Measurements from ENCODE around the gene RASGEF1C. TPM values are rescaled to one million over a fixed set of nuclear protein-coding genes. Genes with fewer than 3 reads are reported as not detected.
"Not testable (repeated sequence)": the region's sequence is repeated elsewhere in the genome, so short reads cannot be mapped to it uniquely, and the experiment has no call there.

The RASGEF1C gene
- total RNA-seq, 1 experiment from 2014 or later = not detected

GRCh38 chr5:180090098-180090768 is 118.8 kb downstream of the RASGEF1C start:
- peak; percentile 94 for TF ChIP-seq CTCF (IDR thresholded peaks at IDR 0.05; ENCODE audit: unreplicated experiment)
- CTCF ChIA-PET = interaction anchor here (0.7 kb wide), 4 partner anchors 12 to 112 kb away, joined by 3 to 4 read pairs (median 3); no protein-coding TSS in a partner anchor
- Mint-ChIP-seq H3K36me3 (ENCODE audit: insufficient read depth, unreplicated experiment) (peaks cover 13% of the 10 kb centered on the region), H3K4me3 (ENCODE audit: low read depth, unreplicated experiment) (peak overlapping the region; percentile 72), H3K27me3 (ENCODE audit: unreplicated experiment) (peaks cover 25% of the 10 kb centered on the region), H3K27ac (ENCODE audit: unreplicated experiment) (peak overlapping the region; percentile 51), H3K9me3 (ENCODE audit: low read depth, unreplicated experiment) (no peaks in the 10 kb centered on the region), H3K4me1 (ENCODE audit: low read depth, unreplicated experiment) (peaks cover 17% of the 10 kb centered on the region)
- DNase-seq = peak; percentile 88
- intact Hi-C loops (cut with micrococcal nuclease; ENCODE audit: unreplicated experiment) = no loop called here
- BruUV-seq (replicated peaks) = no TSS peak

- BruUV-seq (replicated peaks) = not testable (repeated sequence)
- peaks cover 22% of the 10 kb centered on the region for H3K4me1 Mint-ChIP-seq (ENCODE audit: low read depth, unreplicated experiment)
Observed at GRCh38 chr5:180089628-180090027, 119.4 kb downstream of the RASGEF1C start.

DNA sequence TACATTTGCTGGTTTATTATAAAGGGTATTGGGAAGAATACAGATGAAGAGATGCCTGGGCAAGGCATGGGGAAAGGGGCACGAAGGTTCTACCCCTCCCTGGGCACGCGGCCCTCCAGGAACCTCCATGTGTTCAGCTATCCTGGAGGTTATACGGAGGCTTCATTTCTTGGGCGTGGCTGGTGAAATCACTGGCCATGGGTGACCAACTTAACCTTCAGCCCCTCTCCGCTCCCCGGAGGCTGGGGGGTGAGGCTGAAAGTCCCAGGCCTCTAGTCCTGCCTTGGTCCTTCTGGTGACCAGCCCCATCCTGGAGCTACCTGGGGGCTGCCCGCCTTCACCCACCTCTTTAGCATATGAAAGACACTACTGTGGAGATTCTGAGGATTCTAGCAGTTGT is 120.5 kb downstream of the RASGEF1C start:
- Mint-ChIP-seq H3K9me3 (ENCODE audit: low read depth, unreplicated experiment) (no peaks in the 10 kb centered on the region), H3K27me3 (ENCODE audit: unreplicated experiment) (peaks cover 19% of the 10 kb centered on the region), H3K4me1 (ENCODE audit: low read depth, unreplicated experiment) (peaks cover 26% of the 10 kb centered on the region), H3K4me3 (ENCODE audit: low read depth, unreplicated experiment) (no peak overlapping the region), H3K27ac (ENCODE audit: unreplicated experiment) (no peak overlapping the region), H3K36me3 (ENCODE audit: insufficient read depth, unreplicated experiment) (peaks cover 13% of the 10 kb centered on the region)
- intact Hi-C loops (cut with micrococcal nuclease; ENCODE audit: unreplicated experiment) = loop anchor here (10.0 kb wide), 1 partner anchor 174 kb away; no protein-coding TSS in a partner anchor
- no peak for DNase-seq
- TF ChIP-seq CTCF (IDR thresholded peaks at IDR 0.05; ENCODE audit: unreplicated experiment) = no peak
- CTCF ChIA-PET = no interaction called here
- BruUV-seq (replicated peaks) = no TSS peak

More at GRCh38 chr5:180089628-180090027, 119.4 kb downstream of the RASGEF1C start:
- CTCF ChIA-PET = interaction anchor here (0.7 kb wide), 4 partner anchors 11 to 269 kb away, joined by 3 to 4 read pairs (median 4); no protein-coding TSS in a partner anchor
- peaks cover 13% of the 10 kb centered on the region for H3K36me3 Mint-ChIP-seq (ENCODE audit: insufficient read depth, unreplicated experiment)
- not testable (repeated sequence) for H3K27ac Mint-ChIP-seq (ENCODE audit: unreplicated experiment); H3K9me3 Mint-ChIP-seq (ENCODE audit: low read depth, unreplicated experiment); DNase-seq
- peak overlapping the region; percentile 72 for H3K4me3 Mint-ChIP-seq (ENCODE audit: low read depth, unreplicated experiment)
- intact Hi-C loops (cut with micrococcal nuclease; ENCODE audit: unreplicated experiment) = loop anchor here (10.0 kb wide), 1 partner anchor 175 kb away; no protein-coding TSS in a partner anchor
- H3K27me3 Mint-ChIP-seq (ENCODE audit: unreplicated experiment) = peaks cover 19% of the 10 kb centered on the region

DNA sequence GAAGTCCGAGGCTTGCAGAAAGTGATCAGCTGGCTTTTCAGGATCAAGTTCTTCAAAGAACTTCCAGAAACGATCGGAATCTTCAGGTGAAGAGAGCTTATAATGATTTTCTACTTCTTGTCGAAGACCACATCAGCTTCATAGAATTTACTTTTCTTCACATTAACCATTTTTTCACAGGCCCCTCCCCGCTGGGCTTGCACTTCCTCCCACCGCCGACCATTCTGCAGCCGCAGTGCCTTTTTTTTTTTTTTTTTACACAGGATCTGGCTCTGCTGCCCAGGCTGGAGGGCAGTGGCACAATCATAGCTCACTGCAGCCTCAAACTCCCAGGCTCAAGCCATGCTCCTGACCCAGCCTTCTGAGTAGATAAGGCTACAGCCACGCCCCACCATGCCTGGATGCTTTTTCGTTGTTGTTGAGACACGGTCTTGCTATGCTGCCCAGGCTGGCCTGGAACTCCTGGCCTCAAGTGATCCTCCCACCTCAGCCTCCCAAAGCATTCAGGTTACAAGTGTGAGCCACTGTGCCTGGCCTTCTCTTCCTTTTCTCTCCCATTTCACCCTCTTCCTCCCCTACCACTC is 122.1 kb downstream of the RASGEF1C start:
- Mint-ChIP-seq H3K27ac (ENCODE audit: unreplicated experiment) (no peak overlapping the region), H3K4me1 (ENCODE audit: low read depth, unreplicated experiment) (peaks cover 26% of the 10 kb centered on the region), H3K9me3 (ENCODE audit: low read depth, unreplicated experiment) (no peaks in the 10 kb centered on the region), H3K36me3 (ENCODE audit: insufficient read depth, unreplicated experiment) (peaks cover 13% of the 10 kb centered on the region), H3K27me3 (ENCODE audit: unreplicated experiment) (peaks cover 23% of the 10 kb centered on the region), H3K4me3 (ENCODE audit: low read depth, unreplicated experiment) (no peak overlapping the region)
- no peak for TF ChIP-seq CTCF (IDR thresholded peaks at IDR 0.05; ENCODE audit: unreplicated experiment)
- no peak for DNase-seq
- CTCF ChIA-PET = interaction anchor here (0.7 kb wide), 1 partner anchor 84 kb away, joined by 3 read pairs; no protein-coding TSS in a partner anchor
- intact Hi-C loops (cut with micrococcal nuclease; ENCODE audit: unreplicated experiment) = loop anchor here (10.0 kb wide), 1 partner anchor 172 kb away; no protein-coding TSS in a partner anchor
- no TSS peak for BruUV-seq (replicated peaks)

Measured in Calu3 (cell line).